Ishikawa (cell line): Measurements from ENCODE around the gene THUMPD1.

Experiments used
- CEBPB ChIP-seq: IDR thresholded peaks from 2 replicates; pipeline ENCODE4 v1.6.1; 2012
- CREB1 ChIP-seq: IDR thresholded peaks from 2 replicates; pipeline ENCODE4 v1.6.1; 2012; ENCODE audit warnings: low read depth
- EGR1 ChIP-seq: IDR thresholded peaks from 2 replicates; pipeline ENCODE4 v1.6.1; 2012
- EP300 ChIP-seq: IDR thresholded peaks from 2 replicates; pipeline ENCODE4 v1.6.1; 2012; ENCODE audit warnings: borderline replicate concordance
- FOXM1 ChIP-seq: IDR thresholded peaks from 2 replicates; pipeline ENCODE4 v1.6.1; 2012; ENCODE audit warnings: low read depth, borderline replicate concordance
- MAX ChIP-seq: IDR thresholded peaks from 2 replicates; pipeline ENCODE4 v1.6.1; 2012
- NFIC ChIP-seq: IDR thresholded peaks from 2 replicates; pipeline ENCODE4 v1.6.1; 2012
- RAD21 ChIP-seq: IDR thresholded peaks from 2 replicates; pipeline ENCODE4 v1.6.1; 2012; ENCODE audit warnings: low read depth
- REST ChIP-seq: IDR thresholded peaks from 2 replicates; pipeline ENCODE4 v1.6.1; 2012; ENCODE audit warnings: low read depth, mild to moderate bottlenecking
- TAF1 ChIP-seq: IDR thresholded peaks from 2 replicates; pipeline ENCODE4 v1.6.1; 2012; ENCODE audit warnings: low read depth, mild to moderate bottlenecking
- TCF12 ChIP-seq: IDR thresholded peaks from 2 replicates; pipeline ENCODE4 v1.6.1; 2012; ENCODE audit warnings: low read depth
- TEAD4 ChIP-seq: IDR thresholded peaks from 2 replicates; pipeline ENCODE4 v1.6.1; 2012
- USF1 ChIP-seq: IDR thresholded peaks from 2 replicates; pipeline ENCODE4 v1.6.1; 2012
- YY1 ChIP-seq: IDR thresholded peaks from 2 replicates; pipeline ENCODE4 v1.6.1; 2012; ENCODE audit warnings: low read depth
- ZBTB7A ChIP-seq: IDR thresholded peaks from 2 replicates; pipeline ENCODE4 v1.6.1; 2012; ENCODE audit warnings: low read depth

THUMPD1 gene

GRCh38 chr16:20781697-20782096 is 40.1 kb upstream of the THUMPD1 start:
- TF ChIP-seq MAX (no peak), RAD21 (no peak), TAF1 (no peak), NFIC (no peak), EP300 (no peak), TEAD4 (no peak), CEBPB (no peak), TCF12 (no peak), YY1 (no peak), FOXM1 (no peak), CREB1 (no peak), ZBTB7A (no peak), REST (no peak), USF1 (no peak)

- TF ChIP-seq ZBTB7A: no peak
- peak; percentile 43 for TF ChIP-seq RAD21
Measured at GRCh38 chr16:20774703-20775362, 33.2 kb upstream of the THUMPD1 start.

GRCh38 chr16:20773679-20774078 is 32.1 kb upstream of the THUMPD1 start:
- TF ChIP-seq FOXM1: no peak
- no peak for TF ChIP-seq CEBPB
- no peak for TF ChIP-seq MAX
- no peak for TF ChIP-seq TAF1
- TF ChIP-seq TCF12: no peak
- no peak for TF ChIP-seq REST
- TF ChIP-seq EP300: no peak
- TF ChIP-seq NFIC: no peak
- no peak for TF ChIP-seq ZBTB7A
- no peak for TF ChIP-seq YY1
- TF ChIP-seq RAD21: no peak
- no peak for TF ChIP-seq EGR1
- no peak for TF ChIP-seq CREB1

- TF ChIP-seq REST (no peak), EP300 (no peak), CEBPB (no peak), FOXM1 (no peak), ZBTB7A (no peak), MAX (no peak), YY1 (no peak)
Measured at GRCh38 chr16:20768818-20769217, 27.2 kb upstream of the THUMPD1 start.

GRCh38 chr16:20768121-20768520 is 26.5 kb upstream of the THUMPD1 start:
- TF ChIP-seq CEBPB (no peak), EGR1 (no peak), EP300 (no peak), RAD21 (no peak), TAF1 (no peak), REST (no peak), TCF12 (no peak), USF1 (no peak), YY1 (no peak), MAX (no peak), TEAD4 (no peak), ZBTB7A (no peak), NFIC (no peak), FOXM1 (no peak), CREB1 (no peak)
